ENCODE results near the gene SDF4. TPM values are rescaled to one million over a fixed set of nuclear protein-coding genes. Genes with fewer than 3 reads are reported as not detected.

Gene SDF4
- total and polyA plus RNA-seq, 2 of the 13 experiments (the other 11 are each of a cell fraction or from before 2014, with no cell fraction given) = 80.8 to 107 TPM

GRCh38 chr1:1232796-1233566 lies 1.2 kb upstream of the SDF4 start (continued):
- TF ChIP-seq, protein P1, sequence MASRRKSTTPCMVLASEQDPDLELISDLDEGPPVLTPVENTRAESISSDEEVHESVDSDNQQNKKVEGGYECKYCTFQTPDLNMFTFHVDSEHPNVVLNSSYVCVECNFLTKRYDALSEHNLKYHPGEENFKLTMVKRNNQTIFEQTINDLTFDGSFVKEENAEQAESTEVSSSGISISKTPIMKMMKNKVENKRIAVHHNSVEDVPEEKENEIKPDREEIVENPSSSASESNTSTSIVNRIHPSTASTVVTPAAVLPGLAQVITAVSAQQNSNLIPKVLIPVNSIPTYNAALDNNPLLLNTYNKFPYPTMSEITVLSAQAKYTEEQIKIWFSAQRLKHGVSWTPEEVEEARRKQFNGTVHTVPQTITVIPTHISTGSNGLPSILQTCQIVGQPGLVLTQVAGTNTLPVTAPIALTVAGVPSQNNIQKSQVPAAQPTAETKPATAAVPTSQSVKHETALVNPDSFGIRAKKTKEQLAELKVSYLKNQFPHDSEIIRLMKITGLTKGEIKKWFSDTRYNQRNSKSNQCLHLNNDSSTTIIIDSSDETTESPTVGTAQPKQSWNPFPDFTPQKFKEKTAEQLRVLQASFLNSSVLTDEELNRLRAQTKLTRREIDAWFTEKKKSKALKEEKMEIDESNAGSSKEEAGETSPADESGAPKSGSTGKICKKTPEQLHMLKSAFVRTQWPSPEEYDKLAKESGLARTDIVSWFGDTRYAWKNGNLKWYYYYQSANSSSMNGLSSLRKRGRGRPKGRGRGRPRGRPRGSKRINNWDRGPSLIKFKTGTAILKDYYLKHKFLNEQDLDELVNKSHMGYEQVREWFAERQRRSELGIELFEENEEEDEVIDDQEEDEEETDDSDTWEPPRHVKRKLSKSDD (CRISPR knock-in tag; IDR thresholded peaks at IDR 0.05; ENCODE audit: low read depth) = peak; percentile 89; the same call in 1 of the 2 replicates
- TF ChIP-seq HDAC1 (CRISPR knock-in tag; IDR thresholded peaks at IDR 0.05) (no peak), RBFOX2 (IDR thresholded peaks at IDR 0.05; ENCODE audit: low read depth, low read length) (peak; percentile 75), ZNF646 (CRISPR knock-in tag; IDR thresholded peaks at IDR 0.05) (no peak), ZSCAN12 (CRISPR knock-in tag; IDR thresholded peaks at IDR 0.05) (no peak), MTA1 (CRISPR knock-in tag; IDR thresholded peaks at IDR 0.05; ENCODE audit: borderline replicate concordance) (peak; percentile 32; the same call in 1 of the 2 replicates), ZNF317 (CRISPR knock-in tag; IDR thresholded peaks at IDR 0.05) (no peak), ZNF570 (CRISPR knock-in tag; IDR thresholded peaks at IDR 0.05; ENCODE audit: borderline replicate concordance) (no peak), MED1 (CRISPR knock-in tag; IDR thresholded peaks at IDR 0.05) (no peak), HBP1 (CRISPR knock-in tag; IDR thresholded peaks at IDR 0.05; ENCODE audit: low read depth) (no peak), ZC3H13 (CRISPR knock-in tag; IDR thresholded peaks at IDR 0.05) (no peak), KLF6 (CRISPR knock-in tag; IDR thresholded peaks at IDR 0.05) (no peak), HNRNPLL (IDR thresholded peaks at IDR 0.05; ENCODE audit: low read depth, low read length, poor library complexity, severe bottlenecking) (peak; percentile 4), AGO2 (optimal IDR thresholded peaks at IDR 0.05; ENCODE audit: low read depth, low read length) (peak; percentile 71), HOXA3 (CRISPR knock-in tag; IDR thresholded peaks at IDR 0.05) (0 out of 2 replicates have a peak, but pooled peaks have one; percentile 29)
- TF ChIP-seq, protein P2, sequence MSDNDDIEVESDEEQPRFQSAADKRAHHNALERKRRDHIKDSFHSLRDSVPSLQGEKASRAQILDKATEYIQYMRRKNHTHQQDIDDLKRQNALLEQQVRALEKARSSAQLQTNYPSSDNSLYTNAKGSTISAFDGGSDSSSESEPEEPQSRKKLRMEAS (IDR thresholded peaks at IDR 0.05) = no peak
- TF ChIP-seq, protein P3, sequence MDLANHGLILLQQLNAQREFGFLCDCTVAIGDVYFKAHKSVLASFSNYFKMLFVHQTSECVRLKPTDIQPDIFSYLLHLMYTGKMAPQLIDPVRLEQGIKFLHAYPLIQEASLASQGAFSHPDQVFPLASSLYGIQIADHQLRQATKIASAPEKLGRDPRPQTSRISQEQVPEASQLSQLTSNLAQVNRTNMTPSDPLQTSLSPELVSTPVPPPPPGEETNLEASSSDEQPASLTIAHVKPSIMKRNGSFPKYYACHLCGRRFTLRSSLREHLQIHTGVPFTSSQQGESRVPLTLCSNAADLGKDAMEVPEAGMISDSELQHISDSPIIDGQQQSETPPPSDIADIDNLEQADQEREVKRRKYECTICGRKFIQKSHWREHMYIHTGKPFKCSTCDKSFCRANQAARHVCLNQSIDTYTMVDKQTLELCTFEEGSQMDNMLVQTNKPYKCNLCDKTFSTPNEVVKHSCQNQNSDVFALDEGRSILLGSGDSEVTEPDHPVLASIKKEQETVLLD (CRISPR knock-in tag; IDR thresholded peaks at IDR 0.05; ENCODE audit: low read depth) = no peak
